Muscle of back (tissue), 11 donors: Measurements from ENCODE around the gene TTC39C. TPM values are rescaled to one million over a fixed set of nuclear protein-coding genes. Genes with fewer than 3 reads are reported as not detected.

Experiments used
- DNase-seq, 3 donors: peaks; one replicate each; pipeline versions ENCODE4 v3.0.0 to v3.0.0-alpha.2; 2013
- polyA plus RNA-seq, 10 donors: library from polyadenylated mRNA; unstranded; fragments of 120-200 nt; gene quantifications; one replicate each; pipeline ENCODE4 v1.2.1, GENCODE V29; 2013; ENCODE audit not compliant: insufficient read length in 10 of 10

TTC39C gene
- polyA plus RNA-seq, 10 donors: 2.3 to 8.0 (median 4.1) TPM

DNA sequence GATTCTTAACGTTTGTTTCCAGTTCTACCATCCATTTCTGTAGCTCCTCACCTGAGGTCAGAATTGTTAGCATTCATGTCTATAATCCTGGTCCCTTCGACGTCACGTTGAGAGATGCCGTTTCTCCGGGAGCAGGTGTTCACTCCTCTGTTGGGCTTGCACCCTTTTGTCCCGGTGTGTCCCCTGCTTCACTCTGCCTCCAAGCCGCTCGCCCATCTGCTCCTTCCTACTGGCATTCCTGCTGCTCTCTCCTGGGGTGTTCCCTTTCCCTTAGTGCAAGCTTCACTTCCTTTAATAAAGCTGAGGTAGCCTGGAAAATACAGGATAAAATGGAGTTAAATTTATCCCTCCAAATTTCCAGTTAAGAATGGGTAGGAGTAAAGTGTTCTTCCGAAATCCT is 62.4 kb downstream of the TTC39C start:
- DNase-seq: no peak

GRCh38 chr18:24078391-24078790 is 63.8 kb downstream of the TTC39C start:
- no peak for DNase-seq

- DNase-seq: no peak
These were observed 66.3 kb downstream of the TTC39C start for GRCh38 chr18:24080861-24081260.

DNA sequence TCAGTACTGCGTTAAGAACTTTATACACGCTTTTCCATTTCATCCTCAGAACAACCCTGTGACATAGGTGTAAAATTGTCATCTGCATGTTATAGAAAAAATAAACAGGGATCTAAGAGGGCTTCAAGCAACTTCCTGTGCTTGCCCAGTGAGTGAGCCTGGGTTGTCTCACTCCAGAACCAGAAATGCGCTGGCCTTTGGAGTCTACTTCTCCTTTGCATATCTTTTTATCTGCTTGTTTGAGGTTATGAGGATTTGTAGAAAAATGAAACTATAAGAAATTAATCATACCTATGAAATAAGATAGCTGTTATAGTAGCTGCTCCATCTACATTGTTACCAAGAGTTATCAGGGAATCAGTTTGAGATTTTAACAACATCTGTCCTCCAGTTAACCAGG is 69.0 kb downstream of the TTC39C start:
- DNase-seq: no peak

DNA sequence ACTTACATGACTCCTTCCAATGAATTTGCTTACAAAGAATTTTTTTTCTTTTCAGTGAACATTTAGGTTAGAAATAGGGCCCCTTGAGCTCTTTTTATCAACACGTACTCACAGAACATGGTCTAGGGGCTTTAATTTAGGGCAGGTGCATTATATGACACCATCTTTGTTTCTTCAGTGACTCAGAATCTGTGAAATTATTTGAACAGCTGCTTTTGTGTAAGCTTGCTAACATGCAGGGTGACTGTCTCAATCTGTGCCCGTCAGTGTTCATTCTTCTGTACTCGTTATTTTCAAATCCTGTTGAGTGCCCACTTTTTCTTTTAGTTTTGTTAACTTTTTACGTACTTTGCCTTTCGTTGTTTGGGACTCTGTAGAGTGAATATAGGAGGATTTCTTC is 71.5 kb downstream of the TTC39C start:
- no peak for DNase-seq

- peak in 1 of 3 donors; percentile 52 for DNase-seq
These were observed 74.5 kb downstream of the TTC39C start for GRCh38 chr18:24089076-24089475.

GRCh38 chr18:24089515-24090337 is 75.2 kb downstream of the TTC39C start:
- no peak for DNase-seq

- DNase-seq: no peak
These were observed 76.3 kb downstream of the TTC39C start for GRCh38 chr18:24090876-24091275.

- peak in 1 of 3 donors; percentile 22 for DNase-seq
These were observed 80.0 kb downstream of the TTC39C start for GRCh38 chr18:24094561-24094960.

GRCh38 chr18:24095976-24096375 is 81.4 kb downstream of the TTC39C start:
- DNase-seq: no peak

DNA sequence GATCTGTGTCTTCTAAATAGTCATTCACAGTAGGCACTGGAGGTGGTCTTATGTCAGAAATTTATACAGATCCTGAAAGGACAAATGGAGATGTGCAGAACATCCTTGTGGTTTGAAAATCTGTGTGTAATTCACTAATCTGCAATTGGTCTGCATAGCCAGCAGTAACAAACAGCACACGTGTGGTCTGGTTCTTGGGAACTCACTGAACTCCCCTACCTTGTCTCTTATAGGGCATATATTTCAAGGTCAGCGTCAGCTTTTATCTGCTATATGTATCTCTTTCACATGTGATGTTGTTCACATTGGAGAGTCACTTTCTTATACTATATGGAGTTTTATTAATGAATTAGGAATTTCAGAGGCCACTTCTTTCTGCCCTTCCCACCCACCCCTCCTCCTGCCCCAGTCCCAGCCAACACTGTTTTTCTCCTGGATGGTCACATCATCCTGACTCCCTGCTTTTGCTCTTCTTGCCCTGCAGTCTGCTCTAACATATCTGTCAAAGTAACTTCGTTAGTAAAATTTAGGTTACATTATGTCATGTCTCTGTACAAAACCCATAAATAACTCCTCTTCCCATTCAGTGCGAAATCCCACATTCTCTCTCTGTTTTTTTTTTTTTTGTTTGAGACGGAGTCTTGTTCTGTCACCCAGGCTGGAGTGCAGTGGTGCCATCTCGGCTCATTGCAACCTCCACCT is 88.9 kb downstream of the TTC39C start:
- DNase-seq: peak in 1 of 3 donors; percentile 8

GRCh38 chr18:24104486-24104885 is 89.9 kb downstream of the TTC39C start:
- DNase-seq: no peak

DNA sequence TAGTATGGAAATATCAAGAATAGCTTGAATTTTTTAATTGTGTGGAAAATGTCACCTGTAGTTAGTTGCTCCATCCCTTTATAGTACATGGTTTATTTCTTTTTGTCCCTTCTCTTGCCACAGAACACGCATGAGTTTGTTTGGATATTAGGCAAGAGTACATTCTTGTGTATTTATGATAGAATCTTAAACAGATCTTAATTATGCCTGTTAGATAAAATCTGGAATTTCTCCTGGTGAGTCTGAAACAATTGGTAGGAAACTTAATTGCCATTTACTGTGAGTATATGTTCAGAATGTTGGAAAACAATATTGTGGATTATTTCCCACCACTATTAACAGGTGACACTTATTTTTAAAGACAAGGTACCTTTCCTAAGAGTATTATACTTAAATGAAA is 94.1 kb downstream of the TTC39C start:
- no peak for DNase-seq

- no peak for DNase-seq
These were observed 97.4 kb downstream of the TTC39C start for GRCh38 chr18:24111936-24112335.

DNA sequence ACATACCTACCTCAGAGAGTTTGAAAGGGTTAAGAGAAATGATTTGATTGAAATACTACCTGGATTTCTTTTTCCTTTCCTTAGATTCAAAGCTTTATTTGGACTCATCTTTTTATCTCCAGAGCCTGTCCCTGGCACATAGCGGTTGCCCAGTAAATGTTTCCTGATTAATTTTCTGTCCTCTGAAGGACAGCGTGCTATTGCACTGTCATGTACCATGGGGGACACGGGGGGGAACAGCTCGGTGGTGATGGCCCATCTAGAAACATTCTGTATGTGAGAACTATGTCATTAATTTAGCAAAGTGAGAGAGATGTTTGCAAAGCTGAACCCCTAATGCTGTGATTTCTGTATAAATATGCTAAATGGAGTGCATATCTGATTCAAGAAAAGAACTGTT is 97.9 kb downstream of the TTC39C start:
- no peak for DNase-seq

GRCh38 chr18:24112874-24113615 is 98.5 kb downstream of the TTC39C start:
- no peak for DNase-seq

DNA sequence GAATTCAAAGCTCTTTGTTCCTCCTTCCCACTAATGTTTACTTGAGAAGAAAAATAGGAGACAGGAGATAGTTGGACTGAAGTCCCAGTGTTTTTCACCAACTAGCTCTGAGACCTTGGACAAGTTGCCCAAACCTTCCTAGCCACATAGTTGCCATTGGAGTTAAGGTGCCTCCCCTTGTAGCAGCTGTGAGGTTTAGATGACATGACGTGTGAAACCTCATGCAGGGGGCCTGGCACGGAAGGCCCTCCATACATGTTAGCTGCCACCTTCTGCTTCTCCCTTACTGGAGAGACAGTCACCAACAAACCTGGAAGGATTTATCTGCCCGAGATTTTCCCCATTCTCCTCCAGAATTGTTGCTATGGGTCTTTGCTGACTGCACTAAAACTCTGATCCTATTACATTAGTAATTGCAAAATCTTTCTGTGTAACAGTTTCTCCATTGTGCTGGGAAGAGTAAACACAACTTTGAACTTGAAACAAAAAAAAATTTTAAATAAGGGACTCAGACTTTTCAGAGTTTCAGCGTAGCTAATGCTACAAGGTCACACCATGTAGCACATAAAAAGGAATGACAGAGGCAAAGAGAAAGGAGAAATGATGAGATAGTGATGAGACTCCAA is 100.5 kb downstream of the TTC39C start:
- DNase-seq: no peak

- no peak for DNase-seq
These were observed 101.1 kb downstream of the TTC39C start for GRCh38 chr18:24115628-24116027.

DNA sequence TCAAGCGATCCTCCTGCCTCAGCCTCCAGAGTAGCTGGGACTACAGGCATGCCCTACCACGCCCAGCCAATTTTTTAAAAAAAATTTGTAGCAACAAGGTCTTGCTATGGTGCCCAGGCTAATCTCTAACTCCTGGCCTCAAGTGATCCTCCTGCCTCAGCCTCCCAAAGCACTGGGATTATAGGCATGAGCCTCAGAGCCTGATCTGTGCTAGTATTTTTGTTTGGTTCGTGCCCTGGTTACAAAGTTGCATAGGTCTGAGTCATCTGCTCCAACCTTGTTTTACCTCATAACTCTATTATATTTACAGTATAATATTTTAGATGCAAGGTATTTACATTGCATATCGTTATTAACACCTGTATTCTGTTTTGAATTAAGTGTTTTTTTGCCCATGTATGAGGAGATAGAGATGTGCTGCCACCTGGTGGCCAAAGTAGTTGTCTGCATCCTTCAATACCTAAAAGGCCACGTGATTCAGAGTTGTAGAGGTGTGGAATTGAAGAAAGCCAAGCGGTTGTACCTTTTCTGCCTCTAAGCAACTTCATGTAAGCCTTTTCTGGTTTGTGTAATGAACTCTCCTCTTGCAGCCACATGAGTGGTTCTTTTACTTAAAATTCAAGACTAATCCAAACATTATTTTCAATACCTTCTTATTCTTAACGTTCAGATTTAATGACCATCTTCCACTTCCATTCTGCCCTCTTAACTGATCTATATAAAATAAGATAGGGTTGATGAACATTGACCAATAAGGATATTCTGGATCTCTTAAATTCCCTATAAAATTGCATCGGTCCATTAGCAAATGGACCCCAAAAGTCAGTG is 104.4 kb downstream of the TTC39C start:
- peak; percentile 55 to 79 (median 69) for DNase-seq

GRCh38 chr18:24120676-24121075 is 106.1 kb downstream of the TTC39C start:
- DNase-seq: no peak

DNA sequence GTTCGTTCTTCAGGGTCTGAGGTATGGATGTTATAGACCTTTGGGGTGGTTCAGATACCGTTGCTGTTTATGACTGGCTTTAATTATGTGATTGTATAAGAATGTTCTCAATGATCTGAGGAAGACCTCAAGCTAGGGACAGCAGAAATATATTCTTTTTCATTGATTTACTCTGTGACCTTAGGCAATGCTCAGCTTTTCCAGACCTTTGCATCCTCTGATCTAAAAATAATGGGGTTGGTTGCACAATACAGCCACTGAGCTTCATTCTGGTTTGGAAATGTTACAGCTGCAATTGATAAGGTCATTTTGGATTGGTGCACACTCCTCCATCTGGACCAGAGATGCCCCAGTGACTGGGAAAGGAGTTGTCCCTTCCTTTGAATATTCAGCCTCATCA is 107.1 kb downstream of the TTC39C start:
- DNase-seq: no peak
